Measurements from ENCODE around the gene MED9.

DNA sequence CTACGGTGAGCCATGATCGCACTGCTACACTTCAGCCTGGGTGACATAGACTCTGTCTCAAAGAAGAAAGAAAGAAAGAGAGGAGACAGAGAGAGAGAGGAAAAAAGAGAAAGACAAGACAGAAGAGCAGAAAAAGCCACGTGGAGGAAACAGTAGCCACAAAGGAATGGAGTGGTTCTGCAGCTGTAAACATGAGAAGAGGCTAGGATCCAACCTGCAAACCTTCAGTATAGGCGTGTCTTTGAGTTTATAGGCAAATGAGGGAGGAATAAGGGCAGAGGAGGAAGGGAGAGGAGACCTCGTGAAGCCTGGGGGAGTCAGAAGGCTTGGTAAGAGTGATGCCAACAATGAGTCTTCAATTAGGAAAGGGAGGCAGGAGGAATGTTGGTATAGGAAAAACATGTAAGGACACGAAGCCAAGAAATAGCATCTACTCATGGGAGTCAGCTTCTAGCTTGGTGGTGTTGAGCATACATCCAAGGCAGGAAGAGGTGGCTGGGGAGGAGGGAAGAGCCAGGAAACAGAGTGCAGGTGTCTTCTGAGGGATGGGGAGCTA, 3.9 kb downstream of the MED9 start:
- TF ChIP-seq, protein P1, sequence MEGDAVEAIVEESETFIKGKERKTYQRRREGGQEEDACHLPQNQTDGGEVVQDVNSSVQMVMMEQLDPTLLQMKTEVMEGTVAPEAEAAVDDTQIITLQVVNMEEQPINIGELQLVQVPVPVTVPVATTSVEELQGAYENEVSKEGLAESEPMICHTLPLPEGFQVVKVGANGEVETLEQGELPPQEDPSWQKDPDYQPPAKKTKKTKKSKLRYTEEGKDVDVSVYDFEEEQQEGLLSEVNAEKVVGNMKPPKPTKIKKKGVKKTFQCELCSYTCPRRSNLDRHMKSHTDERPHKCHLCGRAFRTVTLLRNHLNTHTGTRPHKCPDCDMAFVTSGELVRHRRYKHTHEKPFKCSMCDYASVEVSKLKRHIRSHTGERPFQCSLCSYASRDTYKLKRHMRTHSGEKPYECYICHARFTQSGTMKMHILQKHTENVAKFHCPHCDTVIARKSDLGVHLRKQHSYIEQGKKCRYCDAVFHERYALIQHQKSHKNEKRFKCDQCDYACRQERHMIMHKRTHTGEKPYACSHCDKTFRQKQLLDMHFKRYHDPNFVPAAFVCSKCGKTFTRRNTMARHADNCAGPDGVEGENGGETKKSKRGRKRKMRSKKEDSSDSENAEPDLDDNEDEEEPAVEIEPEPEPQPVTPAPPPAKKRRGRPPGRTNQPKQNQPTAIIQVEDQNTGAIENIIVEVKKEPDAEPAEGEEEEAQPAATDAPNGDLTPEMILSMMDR (IDR thresholded peaks at IDR 0.05; ENCODE audit: low read depth, low read length, poor library complexity, severe bottlenecking) = no peak
- TF ChIP-seq EZH2phosphoT487 (IDR thresholded peaks at IDR 0.05; ENCODE audit: borderline replicate concordance, low read length) = no peak
